IMR-90 (cell line): ENCODE data around the gene PIK3R4. TPM values are rescaled to one million over a fixed set of nuclear protein-coding genes. Genes with fewer than 3 reads are reported as not detected.

Source experiments
- ATAC-seq: fragments of 200-7000 bp; cut with Tn5 transposase; 2 replicates; pipeline ENCODE4 v1.9.1; 2020; ENCODE audit warnings: low read depth, mild to moderate bottlenecking, moderate library complexity
- BruUV-seq: library from RNA; stranded (reverse); fragments of 400-500 nt; replicated peaks from 2 replicates; lab custom pipeline; 2021; lab: Mats Ljungman, UMichigan
- CTCF ChIA-PET: fragments of 300-600 bp; formaldehyde crosslinking; extraction: SDS; loops from one replicate; lab custom pipeline; 2021; ENCODE audit warnings: antibody characterized with exemption; lab: Yijun Ruan, JAX
- POLR2A ChIA-PET: fragments of 300-600 bp; sonication (Branson Sonifier 250); formaldehyde crosslinking; loops from one replicate; lab custom pipeline; 2022; ENCODE audit warnings: antibody characterized with exemption; ENCODE audit not compliant: unreplicated experiment; lab: Charles Lee
- DNase-seq: peaks from one replicate; pipeline ENCODE4 v3.0.0; 2013
- H2AFZ ChIP-seq: replicated peaks from 2 replicates; pipeline ENCODE3; 2013; ENCODE audit warnings: low read length, mild to moderate bottlenecking; ENCODE audit not compliant: poor library complexity
- H2AK5ac ChIP-seq: 2 replicates; pipeline ENCODE4 v1.6.1; 2013; ENCODE audit warnings: low read depth, low read length, inconsistent platforms
- H2AK9ac ChIP-seq: replicated peaks from 2 replicates; pipeline ENCODE3; 2013; ENCODE audit warnings: mild to moderate bottlenecking, low read depth, low read length, moderate library complexity; ENCODE audit not compliant: poor library complexity
- H2BK120ac ChIP-seq: 2 replicates; pipeline ENCODE4 v1.6.1; 2013; ENCODE audit warnings: low read depth, low read length, inconsistent platforms
- H2BK15ac ChIP-seq: 3 replicates; pipeline ENCODE4 v1.6.1; 2013; ENCODE audit warnings: low read depth, low read length, inconsistent platforms
- H2BK20ac ChIP-seq: 2 replicates; pipeline ENCODE4 v1.6.1; 2013; ENCODE audit warnings: low read depth, mild to moderate bottlenecking, inconsistent platforms, low read length, moderate library complexity
- H2BK5ac ChIP-seq: 2 replicates; pipeline ENCODE4 v1.6.1; 2013; ENCODE audit warnings: mild to moderate bottlenecking, low read depth, low read length, inconsistent platforms; ENCODE audit not compliant: poor library complexity, severe bottlenecking
- H3K14ac ChIP-seq: replicated peaks from 2 replicates; pipeline ENCODE4 v1.6.1; 2013; ENCODE audit warnings: low read depth, low read length, inconsistent platforms
- H3K18ac ChIP-seq: 2 replicates; pipeline ENCODE4 v1.6.1; 2013; ENCODE audit warnings: low read depth, low read length, control low read depth
- H3K23ac ChIP-seq: 2 replicates; pipeline ENCODE4 v1.6.1; 2013; ENCODE audit warnings: low read depth, low read length, inconsistent platforms
- H3K27ac ChIP-seq: 2 replicates; pipeline ENCODE4 v1.5.1; 2013; ENCODE audit warnings: mild to moderate bottlenecking, control low read depth, low read length; ENCODE audit not compliant: insufficient read depth
- H3K27me3 ChIP-seq: 2 replicates; pipeline ENCODE4 v1.6.1; 2013; ENCODE audit warnings: low read length; ENCODE audit not compliant: control insufficient read depth, insufficient read depth
- H3K36me3 ChIP-seq: 2 replicates; pipeline ENCODE4 v1.6.1; 2013; ENCODE audit warnings: low read length, mixed read lengths; ENCODE audit not compliant: control insufficient read depth, insufficient read depth
- H3K4ac ChIP-seq: 2 replicates; pipeline ENCODE4 v1.6.1; 2013; ENCODE audit warnings: low read depth, low read length, inconsistent platforms
- H3K4me1 ChIP-seq: 2 replicates; pipeline ENCODE4 v1.6.1; 2013; ENCODE audit warnings: low read length, mixed read lengths; ENCODE audit not compliant: control insufficient read depth, insufficient read depth
- H3K4me2 ChIP-seq: 2 replicates; pipeline ENCODE4 v1.6.1; 2013; ENCODE audit warnings: low read depth, mild to moderate bottlenecking, control low read depth, low read length, moderate library complexity
- H3K4me3 ChIP-seq: 2 replicates; pipeline ENCODE4 v1.5.1; 2013; ENCODE audit warnings: low read depth, mild to moderate bottlenecking, control low read depth, low read length, moderate library complexity; ENCODE audit not compliant: insufficient read depth
- H3K56ac ChIP-seq: 2 replicates; pipeline ENCODE4 v1.6.1; 2013; ENCODE audit warnings: low read length, inconsistent platforms; ENCODE audit not compliant: insufficient read depth; ENCODE audit errors: extremely low read depth
- H3K79me1 ChIP-seq, 2 experiments: 2 replicates each; pipeline ENCODE4 v1.6.1; 2013; ENCODE audit warnings: low read length in 2 of 2, inconsistent platforms in 1 of 2, low read depth in 1 of 2
- H3K9ac ChIP-seq: 2 replicates; pipeline ENCODE4 v1.6.1; 2013; ENCODE audit warnings: low read depth, low read length, control low read depth
- H3K9me1 ChIP-seq: 2 replicates; pipeline ENCODE4 v1.6.1; 2013; ENCODE audit warnings: low read length, inconsistent platforms; ENCODE audit not compliant: insufficient read depth
- H3K9me3 ChIP-seq: 2 replicates; pipeline ENCODE4 v1.6.1; 2013; ENCODE audit warnings: low read length; ENCODE audit not compliant: control insufficient read depth, insufficient read depth
- H4K20me1 ChIP-seq: 2 replicates; pipeline ENCODE4 v1.6.1; 2013; ENCODE audit warnings: low read length, inconsistent platforms; ENCODE audit not compliant: insufficient read depth
- H4K5ac ChIP-seq: 2 replicates; pipeline ENCODE4 v1.6.1; 2013; ENCODE audit warnings: mild to moderate bottlenecking, low read depth, low read length, control low read depth
- H4K8ac ChIP-seq, 2 experiments: 2 replicates each; pipeline ENCODE4 v1.6.1; 2013; ENCODE audit warnings: low read depth in 2 of 2, low read length in 2 of 2, control low read depth in 1 of 2, inconsistent platforms in 1 of 2
- H4K91ac ChIP-seq: 2 replicates; pipeline ENCODE4 v1.6.1; 2013; ENCODE audit warnings: low read depth, low read length, inconsistent platforms; ENCODE audit not compliant: insufficient read depth
- CTCF ChIP-seq: conservative IDR thresholded peaks from 2 replicates; pipeline ENCODE4 v1.5.1; 2012; ENCODE audit warnings: mild to moderate bottlenecking, low read depth, low read length, improper control_type of control experiment
- ELK1 ChIP-seq: fragments of 150-350 bp; IDR thresholded peaks from 2 replicates; pipeline ENCODE4 v1.6.1; 2016; ENCODE audit warnings: low read depth, mild to moderate bottlenecking, low read length, moderate library complexity, borderline replicate concordance
- NFE2L2 ChIP-seq: fragments of 150-350 bp; IDR thresholded peaks from 2 replicates; pipeline ENCODE4 v1.6.1; 2016; ENCODE audit warnings: low read depth, mild to moderate bottlenecking, low read length
- POLR2A ChIP-seq: IDR thresholded peaks from 2 replicates; pipeline ENCODE4 v1.6.1; 2012; ENCODE audit warnings: mild to moderate bottlenecking, low read depth, low read length
- RAD21 ChIP-seq: IDR thresholded peaks from 2 replicates; pipeline ENCODE4 v1.6.1; 2012; ENCODE audit warnings: low read length, improper control_type of control experiment
- WGBS, 2 experiments: methylation state at CpG; one replicate each; pipeline versions ENCODE4 v1.1.5 to v1.1.7; 2013; ENCODE audit warnings: missing lambda C conversion rate in 2 of 2; ENCODE audit not compliant: insufficient read length in 1 of 2; ENCODE audit errors: extremely low coverage in 2 of 2; 5-methylcytosine and 5-hydroxymethylcytosine counted together
- dilution Hi-C: fragments of 300-500 bp; cut with HindIII; formaldehyde crosslinking; loops from one replicate; pipeline ENCODE4 v1.14.3; 2018; ENCODE audit warnings: low sequenced_read_pairs; ENCODE audit not compliant: unreplicated experiment
- in situ Hi-C: fragments of 300-500 bp; cut with MboI; formaldehyde crosslinking; loops from 3 replicates; pipeline ENCODE4 v1.14.3; 2019; ENCODE audit warnings: low sequenced_read_pairs, inconsistent platforms, mixed read lengths
- intact Hi-C: fragments of 100-400 bp; cut with micrococcal nuclease; formaldehyde crosslinking; loops from 2 replicates; pipeline ENCODE4 v1.10.0; 2022
- polyA plus RNA-seq, 3 experiments: library from polyadenylated mRNA; depleted of rRNA; stranded (reverse); fragments of >200 nt; gene quantifications; 2 replicates each; pipeline ENCODE4 v1.2.3, GENCODE V29; 2012; ENCODE audit warnings: low replicate concordance in 1 of 3
- total RNA-seq: library from RNA; depleted of rRNA; stranded (reverse); fragments of >200 nt; gene quantifications from 2 replicates; pipeline ENCODE4 v1.2.3, GENCODE V29; 2012

The PIK3R4 gene
- total and polyA plus RNA-seq, 2 of the 4 experiments (the other 2 are of a cell fraction), result 19.7 to 27.2 TPM

- no peak overlapping the region for H4K8ac ChIP-seq
- in situ Hi-C loops (loop anchor here (25.0 kb wide), 2 partner anchors 249 to 749 kb away; no protein-coding TSS in a partner anchor), intact Hi-C loops (no loop called here), dilution Hi-C loops (no loop called here)
- TF ChIP-seq RAD21, result no peak
- TF ChIP-seq NFE2L2, result no peak
- TF ChIP-seq CTCF, result no peak
- TF ChIP-seq ELK1, result no peak
- TF ChIP-seq POLR2A, result no peak
- no peaks in the 10 kb centered on the region for H3K4me1 ChIP-seq
- H3K9ac ChIP-seq, result no peak overlapping the region
- no peak overlapping the region for H3K27ac ChIP-seq
- no peak overlapping the region for H3K4me3 ChIP-seq
- no peak overlapping the region for H2BK20ac ChIP-seq
- no peak overlapping the region for H3K4ac ChIP-seq
- no peak overlapping the region for H2BK120ac ChIP-seq
- DNase-seq (no peak), ATAC-seq (no peak)
- ChIA-PET POLR2A (interaction anchor here (0.6 kb wide), 1 partner anchor 608 kb away, joined by 3 read pairs; no protein-coding TSS in a partner anchor), CTCF (no interaction called here)
- H3K79me1 ChIP-seq, result peaks cover 11 to 22% of the 10 kb centered on the region in 2 experiments; a peak in 3 of 4 replicates
- no peak overlapping the region for H3K14ac ChIP-seq
- H3K18ac ChIP-seq, result no peak overlapping the region
- H3K23ac ChIP-seq, result no peak overlapping the region
- H3K56ac ChIP-seq, result no peak overlapping the region
- BruUV-seq, result no TSS peak
- no peaks in the 10 kb centered on the region for H3K9me3 ChIP-seq
- no peak overlapping the region for H2AK9ac ChIP-seq
- H4K20me1 ChIP-seq, result 0 out of 2 replicates have a peak, but pooled peaks cover 3% of the 10 kb centered on the region
- no CpG with 5 or more reads among the region's 4 CpGs for WGBS, 2 experiments
- H2AK5ac ChIP-seq, result no peak overlapping the region
- H3K4me2 ChIP-seq, result no peak overlapping the region
- H3K9me1 ChIP-seq, result peaks cover 2% of the 10 kb centered on the region; the same call in 1 of the 2 replicates
- no peak overlapping the region for H2BK5ac ChIP-seq
- no peaks in the 10 kb centered on the region for H3K27me3 ChIP-seq
- no peak overlapping the region for H4K91ac ChIP-seq
- no peak overlapping the region for H2BK15ac ChIP-seq
- H2AFZ ChIP-seq, result no peak overlapping the region
- H4K5ac ChIP-seq, result no peak overlapping the region
- H3K36me3 ChIP-seq, result peaks cover 7% of the 10 kb centered on the region
These were observed 8.4 kb downstream of the PIK3R4 start for GRCh38 chr3:130738241-130738640.
